ENCODE data around the gene METRN.
"Not testable (repeated sequence)": the region's sequence is repeated elsewhere in the genome, so short reads cannot be mapped to it uniquely, and the experiment has no call there.

Gene METRN

DNA sequence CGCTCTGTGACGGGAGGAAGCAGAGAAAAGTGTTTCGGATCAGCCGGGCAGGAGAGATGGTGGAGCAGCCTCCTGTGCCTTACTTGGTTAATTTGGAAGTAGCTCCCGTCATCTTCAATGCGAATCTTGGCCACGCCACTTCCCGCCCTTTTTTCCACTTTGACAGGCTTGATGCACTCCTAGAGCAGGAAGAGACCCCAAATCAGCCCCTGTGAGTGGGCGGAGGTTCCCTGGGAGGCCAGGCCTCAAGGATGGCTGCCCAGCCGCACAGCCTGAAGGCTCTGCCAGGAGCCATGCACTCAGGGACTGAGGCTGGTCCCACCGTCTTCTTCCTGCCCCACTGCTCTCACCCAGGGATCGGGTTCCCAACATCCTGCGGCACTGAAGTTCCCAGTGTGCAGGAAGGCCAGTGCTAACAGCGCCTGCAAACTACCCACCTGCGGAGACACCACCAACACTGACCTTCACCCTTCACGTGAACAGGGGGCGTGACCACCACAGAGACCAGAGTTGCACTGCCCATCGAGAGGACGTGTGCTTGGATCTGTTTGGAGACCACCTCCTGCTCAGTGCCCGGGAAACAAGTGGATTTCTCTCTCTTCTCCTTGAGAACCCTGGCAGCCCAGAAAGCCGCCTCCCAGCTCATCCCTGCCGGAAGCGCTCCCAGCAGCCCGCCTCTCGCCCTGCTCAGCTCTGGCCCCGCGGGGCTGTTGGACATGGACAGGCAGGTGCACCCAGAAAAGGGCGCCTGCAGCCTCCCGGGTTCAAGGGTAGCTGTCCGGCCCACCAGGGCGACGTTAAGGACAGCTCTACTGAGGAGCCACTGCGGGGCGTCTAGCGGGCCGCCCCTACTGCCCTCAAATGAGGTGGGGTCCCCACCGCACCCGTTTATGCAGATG, 24.9 kb downstream of the METRN start:
- DNase-seq = no peak

DNA sequence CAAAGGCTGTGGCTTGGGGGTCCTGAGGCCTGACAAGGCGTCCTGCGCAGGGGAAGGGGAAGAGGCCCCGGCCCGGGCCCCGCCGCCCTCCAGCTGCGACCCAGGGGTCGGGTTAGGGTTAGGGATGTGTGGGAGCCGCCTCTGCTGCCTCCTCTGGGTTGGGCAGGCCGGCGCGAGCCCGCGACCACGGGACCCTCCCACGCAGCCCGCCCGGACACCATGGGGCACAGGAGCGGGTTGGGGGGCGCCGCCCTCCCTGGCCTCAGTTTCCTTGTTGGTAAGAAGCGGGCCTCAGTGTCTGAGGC, 25.5 kb downstream of the METRN start:
- DNase-seq = no peak

DNA sequence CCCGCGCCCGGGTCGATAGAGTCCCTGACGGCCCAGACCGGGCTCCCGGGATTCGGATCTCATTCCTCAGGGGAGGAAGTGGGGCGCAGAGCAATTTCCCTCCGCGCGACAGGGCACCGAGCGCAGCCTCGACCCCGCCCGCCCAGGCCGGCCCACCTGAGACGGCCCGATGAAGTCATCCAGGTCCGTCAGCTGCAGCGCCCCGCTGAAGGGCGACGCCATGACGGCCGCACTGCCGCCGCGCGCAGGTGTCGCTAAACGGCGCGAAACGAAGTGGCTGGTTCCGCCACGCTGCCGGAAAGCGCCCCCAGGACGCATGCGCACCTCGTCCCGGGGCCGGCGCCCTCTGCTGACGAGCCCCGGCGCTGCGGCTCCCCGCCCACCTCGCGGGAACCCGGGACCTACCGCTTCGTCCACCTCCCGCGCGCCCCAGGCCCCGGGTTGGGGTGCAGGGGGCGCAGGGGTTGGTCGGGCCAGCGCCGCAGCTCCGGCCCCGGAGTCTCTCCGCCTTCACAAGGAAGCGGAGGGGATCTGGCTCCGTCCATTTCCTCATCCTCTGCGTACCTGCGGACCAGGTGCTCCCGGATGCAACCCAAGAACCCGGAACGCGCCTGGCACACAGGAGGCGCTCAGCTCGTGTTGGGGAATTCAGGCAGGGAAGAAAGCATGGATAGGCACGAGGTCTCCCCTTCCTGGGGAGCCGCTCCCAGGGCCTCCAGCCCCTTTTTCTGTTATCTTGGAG, 26.0 kb downstream of the METRN start, which contains the start of gene CIAO3:
CIAO3 (minus strand) TSS at position 234 of the 742 bp plus-strand sequence; CDS start at position 222, 12 bp downstream.
- no peak for DNase-seq

DNA sequence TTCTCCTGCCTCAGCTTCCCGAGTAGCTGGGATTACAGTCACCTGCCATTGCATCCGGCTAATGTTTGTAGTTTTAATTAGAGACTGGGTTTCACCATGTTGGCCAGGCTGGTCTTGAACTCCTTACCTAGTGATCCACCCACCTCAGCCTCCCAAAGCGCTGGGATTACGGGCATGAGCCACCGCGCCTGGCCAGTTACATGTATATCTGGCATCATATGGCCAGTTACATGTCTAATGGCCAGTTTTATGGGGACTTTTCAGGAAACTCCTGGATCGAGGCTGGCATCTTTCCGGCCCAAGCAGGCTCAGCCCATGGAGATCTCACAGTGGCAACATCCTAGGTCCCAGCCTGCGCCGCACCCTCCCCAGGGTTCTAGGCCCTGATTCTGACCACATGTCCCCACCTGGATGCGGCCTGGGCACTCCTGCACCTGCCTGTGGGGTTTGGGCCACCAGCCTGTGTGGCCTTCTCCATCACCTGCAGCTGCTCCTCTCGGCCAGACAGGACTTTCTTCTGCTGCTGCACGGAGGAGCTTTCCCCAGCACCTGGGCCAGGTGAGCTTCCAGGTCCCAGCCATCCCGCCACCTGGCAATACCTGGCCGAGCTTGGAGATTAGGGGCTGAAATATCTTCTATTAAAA, 27.2 kb downstream of the METRN start:
- no peak for DNase-seq

DNA sequence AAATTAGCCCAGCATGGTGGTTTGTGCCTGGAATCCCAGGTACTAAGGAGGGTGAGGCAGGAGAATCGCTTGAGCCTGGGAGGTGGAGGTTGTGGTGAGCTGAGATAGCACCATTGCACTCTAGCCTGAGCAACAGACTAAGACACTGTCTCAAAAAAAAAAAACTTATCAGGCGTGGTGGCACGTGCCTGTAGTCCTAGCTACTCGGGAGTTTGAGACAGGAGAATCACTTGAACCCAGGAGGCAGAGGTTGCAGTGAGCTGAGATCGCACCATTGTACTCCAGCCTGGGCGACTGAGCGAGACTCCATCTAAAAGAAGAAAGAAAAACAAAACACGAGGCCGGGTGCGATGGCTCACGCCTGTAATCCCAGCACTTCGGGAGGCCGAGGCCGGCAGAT, 28.0 kb downstream of the METRN start:
- DNase-seq = not testable (repeated sequence)

DNA sequence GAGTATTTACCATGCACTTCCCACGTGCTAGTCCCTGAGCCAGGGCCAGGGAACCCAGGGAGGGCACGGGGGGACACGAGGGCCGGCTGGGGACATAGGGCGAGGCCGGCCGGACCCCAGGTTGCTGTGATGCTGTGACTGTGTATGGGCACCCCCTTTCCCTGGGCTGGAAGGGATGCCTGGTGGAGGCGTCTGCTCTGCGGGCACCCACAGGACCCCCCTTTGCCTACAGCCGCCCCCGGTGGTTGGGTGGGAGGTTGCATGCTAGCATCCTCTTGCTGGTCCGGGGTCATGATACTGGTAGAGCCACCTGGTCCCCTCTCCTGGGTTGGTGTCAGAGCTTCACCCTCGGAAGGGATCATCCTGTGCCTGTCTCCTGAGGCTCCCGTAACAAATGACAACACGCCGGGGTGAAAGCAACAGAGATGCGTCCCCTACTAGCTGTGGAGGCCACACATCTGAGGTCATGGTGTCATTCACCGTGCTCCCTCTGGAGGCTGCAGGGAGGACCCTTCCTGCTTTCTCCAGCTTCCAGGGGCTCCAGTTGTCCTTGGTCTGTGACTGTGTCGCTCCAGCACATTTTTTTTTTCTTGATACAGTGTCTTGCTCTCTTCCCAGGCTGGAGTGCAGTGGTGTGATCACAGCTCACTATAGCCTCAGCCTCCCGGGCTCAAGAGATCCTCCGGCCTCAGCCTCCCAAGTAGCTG, 29.0 kb downstream of the METRN start:
- DNase-seq = no peak

DNA sequence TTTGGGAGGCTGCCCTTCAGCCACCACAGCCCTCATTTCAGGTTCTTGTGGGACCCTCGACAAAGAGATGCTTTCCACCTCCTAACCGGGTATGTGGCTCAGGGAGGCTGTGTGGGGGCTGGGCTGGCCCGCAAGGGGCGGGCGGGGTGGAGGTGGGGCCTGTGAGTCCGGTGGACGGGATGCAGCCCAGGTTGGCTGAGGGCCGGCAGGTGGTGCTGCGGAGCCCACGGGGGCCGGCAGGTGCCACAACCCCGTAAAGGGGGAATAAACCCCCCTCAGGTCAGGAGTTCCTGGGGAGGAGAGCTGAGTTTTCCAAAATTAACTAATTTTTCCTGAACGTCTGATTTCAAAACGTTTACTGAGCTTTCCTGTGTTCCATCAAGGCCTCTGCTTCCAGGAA, 30.8 kb downstream of the METRN start:
- no peak for DNase-seq

DNA sequence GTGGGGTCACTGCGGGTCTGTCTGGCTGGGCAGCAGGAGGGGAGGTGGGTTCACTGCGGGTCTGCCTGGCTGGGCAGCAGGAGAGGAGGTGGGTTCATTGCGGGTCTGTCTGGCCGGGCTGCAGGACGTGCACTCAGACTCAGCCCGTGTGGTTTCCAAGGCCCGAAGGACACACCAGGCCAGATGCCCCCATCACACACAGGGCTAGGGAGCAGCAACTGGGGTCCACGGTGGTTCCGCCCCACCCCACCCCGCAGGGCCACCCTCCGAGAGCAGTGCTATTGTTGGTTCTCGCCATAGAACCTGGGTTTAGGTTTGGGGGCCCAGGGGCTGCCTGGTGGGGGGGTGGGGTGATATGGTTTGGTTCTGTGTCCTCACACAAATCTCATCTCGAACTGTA, 31.7 kb downstream of the METRN start:
- no peak for DNase-seq

DNA sequence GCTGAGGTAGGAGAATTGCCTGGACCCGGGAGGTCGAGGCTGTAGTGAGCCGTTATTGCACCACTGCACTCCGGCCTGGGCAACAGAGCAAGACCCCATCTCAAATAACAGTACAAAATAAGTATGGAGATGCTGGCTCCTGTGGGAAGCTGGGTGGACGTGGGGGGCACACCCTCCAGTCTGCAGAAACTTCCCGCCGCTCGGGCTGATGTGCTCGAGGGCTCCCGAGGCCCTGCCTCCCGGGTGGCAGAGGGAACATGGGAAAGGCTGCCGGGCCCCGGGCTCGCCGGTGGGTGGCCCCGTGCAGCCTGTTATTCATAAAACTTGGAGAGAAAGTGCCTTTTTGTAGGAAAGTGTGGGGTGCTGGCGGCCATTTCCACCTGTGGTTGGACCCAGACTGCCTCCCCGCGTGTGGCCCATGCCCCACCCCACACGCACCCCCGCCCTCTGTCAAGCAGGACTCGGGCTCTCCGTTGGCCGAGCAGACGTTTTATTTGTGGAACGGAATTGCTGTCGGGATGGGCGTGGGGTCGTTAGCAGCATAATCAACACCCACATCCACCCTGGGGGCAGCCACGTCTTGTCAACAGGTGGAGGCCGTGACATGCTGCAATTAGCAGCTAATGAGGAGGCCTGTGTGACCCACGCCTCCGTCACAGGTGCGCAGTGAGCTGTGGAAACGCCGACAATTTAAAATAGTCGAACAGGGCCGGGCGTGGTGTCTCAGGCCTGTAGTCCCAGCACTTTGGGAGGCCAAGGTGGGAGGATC, 33.2 kb downstream of the METRN start:
- no peak for DNase-seq

DNA sequence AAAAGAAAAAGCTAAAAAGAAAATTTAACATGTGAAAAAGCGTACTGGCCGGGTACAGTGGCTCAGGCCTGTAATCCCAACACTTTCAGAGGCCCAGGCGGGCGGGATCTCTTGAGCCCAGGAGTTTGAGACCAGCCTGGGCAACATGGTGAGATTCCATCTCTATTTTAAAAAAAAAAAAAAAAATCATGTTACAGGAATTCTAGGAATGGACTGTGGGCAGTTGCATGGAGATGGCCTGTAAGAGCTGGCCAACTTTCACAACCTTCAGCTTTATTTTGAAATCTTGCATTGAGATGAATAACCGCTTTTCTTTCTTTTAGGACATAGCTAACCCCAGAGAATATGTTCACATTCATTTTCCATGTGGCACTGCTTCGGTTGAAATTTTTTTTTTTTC, 34.1 kb downstream of the METRN start:
- DNase-seq = no peak

DNA sequence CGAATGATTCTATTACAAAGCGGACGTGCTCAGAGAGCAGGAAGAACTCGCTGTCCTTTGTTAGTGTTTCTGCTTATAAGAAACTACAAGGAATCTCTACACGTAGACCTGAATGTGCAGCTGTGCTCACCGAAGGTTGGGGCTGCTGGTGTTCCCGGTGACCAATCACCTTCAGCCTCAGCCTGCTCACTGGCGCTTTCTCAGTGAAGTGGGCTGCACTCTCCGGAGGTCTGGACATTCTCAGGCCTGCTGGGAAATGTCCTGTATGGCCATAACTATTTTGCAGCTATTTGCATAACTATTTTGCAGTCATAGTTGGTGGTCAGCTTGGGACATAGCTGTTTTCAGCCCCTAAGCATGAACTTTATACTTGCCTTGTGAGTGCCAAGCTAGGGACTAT, 35.6 kb downstream of the METRN start:
- DNase-seq = no peak

DNA sequence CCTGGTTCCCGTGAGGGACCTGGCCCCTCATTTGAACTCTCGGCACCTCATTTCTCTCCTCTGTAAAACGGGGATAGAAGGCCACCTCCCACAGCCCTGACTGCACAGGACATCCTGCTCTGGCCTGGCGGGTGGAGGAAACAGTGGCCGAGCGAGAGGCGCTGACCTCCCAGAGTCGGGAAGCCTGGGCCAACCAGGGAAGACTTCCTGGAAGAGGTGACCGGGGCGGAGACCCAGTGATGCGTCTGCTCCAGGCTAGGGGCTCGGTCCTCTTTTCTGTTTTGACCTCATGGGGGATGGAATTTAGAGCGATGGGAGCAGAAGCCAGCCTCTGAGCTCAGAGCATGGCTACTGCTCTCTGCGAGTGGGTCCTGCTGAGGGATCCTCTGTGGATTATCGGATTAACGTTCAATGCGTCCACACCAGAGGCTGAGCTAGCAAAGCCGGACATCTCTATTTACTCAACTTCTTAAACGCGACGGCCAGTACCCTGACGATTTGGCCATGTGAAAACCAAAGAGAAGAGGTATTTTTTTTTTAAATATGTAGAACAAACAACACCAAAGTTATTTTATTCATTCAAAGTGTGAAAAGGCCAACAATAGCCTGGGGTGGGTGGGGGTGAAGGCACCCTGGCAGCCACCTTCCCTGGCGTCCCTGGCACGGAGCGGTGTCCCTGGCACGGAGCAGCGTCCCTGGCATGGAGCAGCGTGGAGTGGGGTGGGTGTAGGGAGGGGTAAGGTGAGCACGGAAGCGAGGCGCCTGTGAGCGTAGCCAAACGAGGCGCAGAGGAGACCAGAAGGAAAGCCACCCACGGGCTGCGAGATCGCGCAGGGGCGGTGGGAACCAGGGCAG, 36.5 kb downstream of the METRN start:
- no peak for DNase-seq

DNA sequence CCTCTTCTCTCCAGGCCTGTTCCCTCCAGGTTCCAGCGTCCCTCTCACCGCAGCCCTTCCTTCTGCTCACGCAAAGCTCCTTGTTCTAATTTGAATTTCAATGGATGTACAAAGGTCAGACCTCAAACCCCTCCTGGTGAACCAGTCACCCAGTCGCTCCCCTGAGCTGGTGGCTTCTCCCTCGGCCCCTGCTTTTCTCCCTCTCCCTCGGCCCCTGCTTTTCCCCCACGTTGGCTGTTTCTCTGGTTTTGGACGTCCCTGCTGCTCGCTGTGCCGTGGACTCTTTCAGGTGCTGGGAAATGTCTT, 37.0 kb downstream of the METRN start:
- no peak for DNase-seq

DNA sequence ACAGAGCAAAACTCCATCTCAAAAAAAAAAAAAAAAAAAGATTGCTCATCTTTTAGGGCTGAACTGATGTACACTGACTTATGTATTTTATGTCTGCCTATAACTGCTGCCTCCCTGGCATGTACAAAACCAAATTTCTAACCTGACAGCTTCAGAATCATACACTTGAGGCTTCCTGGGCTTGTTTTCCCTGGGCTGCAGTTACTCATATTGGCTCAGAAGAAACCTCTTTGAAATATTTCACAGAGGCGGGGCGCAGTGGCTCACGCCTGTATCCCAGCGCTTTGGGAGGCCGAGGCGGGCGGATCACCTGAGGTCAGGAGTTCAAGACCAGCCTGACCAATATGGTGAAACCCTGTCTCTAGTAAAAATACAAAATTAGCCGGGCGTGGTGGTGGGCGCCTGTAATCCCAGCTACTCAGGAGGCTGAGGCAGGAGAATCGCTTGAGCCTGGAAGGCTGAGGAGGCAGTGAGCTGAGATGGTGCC, 39.2 kb downstream of the METRN start:
- DNase-seq = not testable (repeated sequence)

DNA sequence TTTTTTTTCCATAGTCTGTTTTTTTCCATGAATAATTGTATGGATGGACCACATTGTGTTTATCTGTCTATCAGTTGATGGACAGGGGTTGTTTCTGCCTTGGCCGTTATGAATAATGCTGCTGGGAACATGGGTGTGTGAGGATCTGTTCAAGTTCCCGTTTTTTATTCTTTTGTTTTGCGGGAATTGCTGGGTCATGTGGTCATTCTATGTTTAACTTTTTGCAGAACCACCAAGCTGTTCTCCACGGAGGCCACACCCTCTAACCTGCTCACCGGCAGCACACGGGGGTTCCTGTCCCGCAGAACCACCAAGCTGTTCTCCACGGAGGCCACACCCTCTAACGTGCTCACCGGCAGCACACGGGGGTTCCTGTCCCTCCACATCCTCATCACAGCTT, 39.7 kb downstream of the METRN start:
- DNase-seq = no peak

DNA sequence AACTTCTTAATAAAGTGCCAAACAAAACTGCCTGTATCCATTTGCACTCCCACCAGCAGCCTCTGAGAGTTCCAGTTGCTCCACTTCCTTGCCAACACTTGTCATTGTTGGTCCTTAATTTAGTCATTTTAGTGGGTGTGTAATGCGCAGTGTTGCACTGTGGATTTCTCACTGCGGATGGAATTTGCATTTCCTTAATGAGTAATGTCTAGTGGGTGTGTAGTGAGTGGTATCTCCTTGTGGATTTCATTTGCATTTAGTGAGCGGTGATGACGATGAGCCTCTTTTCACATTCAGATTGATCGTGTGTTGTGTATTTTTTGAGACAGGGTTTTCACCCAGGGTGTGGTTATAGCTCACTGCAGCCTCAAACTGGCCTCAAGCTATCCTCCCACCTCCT, 41.5 kb downstream of the METRN start:
- DNase-seq = no peak

DNA sequence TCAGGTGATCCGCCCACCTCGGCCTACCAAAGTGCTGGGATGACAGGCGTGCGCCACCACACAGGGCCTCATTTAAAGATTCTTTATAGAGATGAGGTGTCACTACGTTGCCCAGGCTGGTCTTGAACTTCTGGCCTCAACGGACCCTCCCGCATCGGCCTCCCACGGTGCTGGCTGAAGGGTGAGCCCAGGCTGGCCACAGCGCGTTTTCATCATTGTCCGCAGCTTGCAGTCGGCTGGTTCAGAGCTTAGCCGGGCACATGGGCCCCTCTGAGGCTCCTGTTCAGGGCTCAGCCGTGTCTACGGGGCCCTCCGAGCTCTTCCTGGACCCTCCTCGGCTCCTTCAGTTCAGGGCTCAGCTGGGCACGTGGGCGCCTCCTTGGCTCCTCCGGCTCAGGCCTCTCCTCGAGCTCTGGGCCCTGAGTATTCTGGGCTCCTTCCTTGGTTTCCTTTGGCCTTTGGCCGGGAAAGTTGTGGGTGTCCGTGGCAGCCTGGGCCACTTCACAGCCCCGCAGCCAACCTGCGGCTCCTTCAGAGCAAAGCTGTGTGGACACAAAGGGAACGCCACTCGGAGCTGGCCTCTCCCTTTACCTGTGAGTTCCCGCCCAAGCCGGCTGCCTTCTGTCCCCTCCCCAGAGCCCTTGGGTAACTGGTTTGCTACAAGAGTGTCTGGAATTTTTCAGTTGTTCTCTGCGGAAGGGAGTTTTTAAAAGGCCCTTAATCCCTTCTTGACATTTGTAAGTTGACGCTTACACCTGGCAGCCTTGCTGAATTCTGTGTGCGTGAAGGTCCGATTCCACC, 44.4 kb downstream of the METRN start:
- no peak for DNase-seq

DNA sequence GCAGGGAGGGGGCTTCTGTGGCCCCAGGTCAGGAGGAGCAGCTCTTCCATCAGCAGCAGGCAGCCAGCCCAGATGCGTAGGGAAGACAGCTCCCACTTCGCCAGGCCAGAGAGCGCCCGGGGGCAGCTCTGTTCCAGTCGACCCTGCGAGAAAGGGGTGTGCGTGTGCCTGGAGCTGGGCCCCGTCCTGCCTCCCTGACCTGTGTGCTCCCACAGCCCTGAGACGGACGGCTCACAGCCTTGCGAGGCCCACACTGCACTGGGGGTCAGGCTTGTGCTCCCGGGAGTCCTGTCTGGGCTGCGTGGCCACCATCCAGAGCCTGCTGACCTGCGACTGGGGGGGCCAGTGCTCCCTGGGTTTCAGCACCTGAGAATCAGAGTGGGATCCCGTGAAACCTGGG, 45.1 kb downstream of the METRN start:
- no peak for DNase-seq

DNA sequence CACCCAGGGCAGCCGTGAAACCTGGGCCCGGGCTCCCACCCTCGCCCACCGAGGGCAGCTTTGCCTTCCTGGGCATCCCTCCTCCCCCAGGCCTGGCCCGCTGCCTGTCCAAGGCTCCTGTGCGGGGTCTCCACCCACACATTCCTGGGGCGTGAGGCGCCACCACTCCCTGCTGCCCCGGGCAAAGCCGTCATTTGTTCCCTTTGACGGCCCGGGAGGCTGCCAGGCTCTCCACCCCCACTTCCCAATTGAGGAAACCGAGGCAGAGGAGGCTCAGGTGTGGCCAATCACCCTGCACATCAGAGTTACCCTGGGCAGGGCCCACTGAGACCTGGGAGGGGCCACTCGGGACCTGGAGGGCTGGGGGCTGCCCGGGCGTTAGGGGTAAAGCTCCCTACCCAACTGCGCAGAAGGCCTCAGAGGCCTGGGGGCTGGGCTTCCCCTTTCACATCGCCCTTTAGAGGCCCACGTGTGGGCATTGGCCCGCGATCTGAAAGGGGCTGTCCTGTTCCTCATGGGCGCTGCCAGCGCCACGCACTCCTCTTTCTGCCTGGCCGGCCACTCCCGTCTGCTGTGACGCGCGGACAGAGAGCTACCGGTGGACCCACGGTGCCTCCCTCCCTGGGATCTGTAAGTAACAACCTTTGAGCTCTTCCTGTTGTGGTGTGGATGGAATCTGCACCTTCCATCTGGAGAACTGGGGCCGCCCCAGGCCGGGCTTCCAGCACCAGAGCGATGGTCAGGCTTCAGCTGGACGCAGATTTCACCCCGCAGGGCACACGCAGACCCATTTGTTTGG, 45.8 kb downstream of the METRN start, which contains the start of gene MSLN:
MSLN (plus strand) TSS at position 190 of the 799 bp plus-strand sequence. CDS start 1,947 bp downstream, outside the sequence.
- no peak for DNase-seq
